PC-9 (cell line): ENCODE measurements around the gene ZSCAN16.

ENCODE experiments used
- EZH2 ChIP-seq: fragments of 200-600 bp; sonication (generic); IDR thresholded peaks from 2 replicates; pipeline ENCODE4 v1.8.0; 2017; ENCODE audit warnings: antibody characterized with exemption, low read depth
- TF ChIP-seq, protein P1 (sequence below): fragments of 200-600 bp; sonication (generic); conservative IDR thresholded peaks from 2 replicates; pipeline ENCODE4 v1.6.1; 2017; ENCODE audit warnings: mixed run types, antibody characterized with exemption, mild to moderate bottlenecking, moderate library complexity

DNA sequence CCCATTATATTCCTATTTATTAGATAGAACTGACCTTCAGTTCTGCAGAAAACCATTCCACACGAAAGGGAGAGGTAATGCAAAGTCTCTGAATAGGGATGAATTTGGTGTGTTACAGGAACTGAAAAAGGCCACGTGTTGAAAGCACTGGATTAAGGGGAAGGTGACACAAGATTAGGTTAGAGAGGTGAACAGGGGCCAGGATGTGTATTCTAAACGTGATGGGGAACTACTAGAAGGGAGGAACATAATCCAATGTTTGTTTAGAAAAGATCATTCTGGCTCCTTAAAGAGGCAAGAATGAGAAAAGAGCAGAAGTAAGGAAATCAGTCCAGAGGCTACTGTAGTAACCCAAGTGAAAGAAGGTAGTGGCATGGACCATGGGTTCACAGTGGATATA is 11.0 kb downstream of the ZSCAN16 start:
- TF ChIP-seq, protein P1, sequence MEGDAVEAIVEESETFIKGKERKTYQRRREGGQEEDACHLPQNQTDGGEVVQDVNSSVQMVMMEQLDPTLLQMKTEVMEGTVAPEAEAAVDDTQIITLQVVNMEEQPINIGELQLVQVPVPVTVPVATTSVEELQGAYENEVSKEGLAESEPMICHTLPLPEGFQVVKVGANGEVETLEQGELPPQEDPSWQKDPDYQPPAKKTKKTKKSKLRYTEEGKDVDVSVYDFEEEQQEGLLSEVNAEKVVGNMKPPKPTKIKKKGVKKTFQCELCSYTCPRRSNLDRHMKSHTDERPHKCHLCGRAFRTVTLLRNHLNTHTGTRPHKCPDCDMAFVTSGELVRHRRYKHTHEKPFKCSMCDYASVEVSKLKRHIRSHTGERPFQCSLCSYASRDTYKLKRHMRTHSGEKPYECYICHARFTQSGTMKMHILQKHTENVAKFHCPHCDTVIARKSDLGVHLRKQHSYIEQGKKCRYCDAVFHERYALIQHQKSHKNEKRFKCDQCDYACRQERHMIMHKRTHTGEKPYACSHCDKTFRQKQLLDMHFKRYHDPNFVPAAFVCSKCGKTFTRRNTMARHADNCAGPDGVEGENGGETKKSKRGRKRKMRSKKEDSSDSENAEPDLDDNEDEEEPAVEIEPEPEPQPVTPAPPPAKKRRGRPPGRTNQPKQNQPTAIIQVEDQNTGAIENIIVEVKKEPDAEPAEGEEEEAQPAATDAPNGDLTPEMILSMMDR: no peak
- no peak for TF ChIP-seq EZH2
